ENCODE results near the gene CLOCK. TPM values are rescaled to one million over a fixed set of nuclear protein-coding genes. Genes with fewer than 3 reads are reported as not detected.
"Not testable (repeated sequence)": the region's sequence is repeated elsewhere in the genome, so short reads cannot be mapped to it uniquely, and the experiment has no call there.

CLOCK gene, protein sequence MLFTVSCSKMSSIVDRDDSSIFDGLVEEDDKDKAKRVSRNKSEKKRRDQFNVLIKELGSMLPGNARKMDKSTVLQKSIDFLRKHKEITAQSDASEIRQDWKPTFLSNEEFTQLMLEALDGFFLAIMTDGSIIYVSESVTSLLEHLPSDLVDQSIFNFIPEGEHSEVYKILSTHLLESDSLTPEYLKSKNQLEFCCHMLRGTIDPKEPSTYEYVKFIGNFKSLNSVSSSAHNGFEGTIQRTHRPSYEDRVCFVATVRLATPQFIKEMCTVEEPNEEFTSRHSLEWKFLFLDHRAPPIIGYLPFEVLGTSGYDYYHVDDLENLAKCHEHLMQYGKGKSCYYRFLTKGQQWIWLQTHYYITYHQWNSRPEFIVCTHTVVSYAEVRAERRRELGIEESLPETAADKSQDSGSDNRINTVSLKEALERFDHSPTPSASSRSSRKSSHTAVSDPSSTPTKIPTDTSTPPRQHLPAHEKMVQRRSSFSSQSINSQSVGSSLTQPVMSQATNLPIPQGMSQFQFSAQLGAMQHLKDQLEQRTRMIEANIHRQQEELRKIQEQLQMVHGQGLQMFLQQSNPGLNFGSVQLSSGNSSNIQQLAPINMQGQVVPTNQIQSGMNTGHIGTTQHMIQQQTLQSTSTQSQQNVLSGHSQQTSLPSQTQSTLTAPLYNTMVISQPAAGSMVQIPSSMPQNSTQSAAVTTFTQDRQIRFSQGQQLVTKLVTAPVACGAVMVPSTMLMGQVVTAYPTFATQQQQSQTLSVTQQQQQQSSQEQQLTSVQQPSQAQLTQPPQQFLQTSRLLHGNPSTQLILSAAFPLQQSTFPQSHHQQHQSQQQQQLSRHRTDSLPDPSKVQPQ
- total RNA-seq, result 6.0 TPM
- polyA plus RNA-seq, result 4.9 TPM
- long read RNA-seq, donor 1, result 0 reads
- long read RNA-seq, donor 2, result 0 reads
- long read RNA-seq, donor 3, partial matches to known transcripts, result 0 of 1 reads
- long read RNA-seq, donor 3, other reads (novel, unspliced or antisense), result 0 of 1 reads
- long read RNA-seq, donor 4, partial matches to known transcripts, result 5 of 6 reads
- long read RNA-seq, donor 4, other reads (novel, unspliced or antisense), result 0 of 6 reads
- long read RNA-seq, donor 5, result 0 reads
- long read RNA-seq, donor 6, result 0 reads
- long read RNA-seq, donor 7, result 0 reads
- long read RNA-seq, donor 8, result 0 reads
- long read RNA-seq, donor 9, result 0 reads
- long read RNA-seq, donor 10, result 0 reads

DNA sequence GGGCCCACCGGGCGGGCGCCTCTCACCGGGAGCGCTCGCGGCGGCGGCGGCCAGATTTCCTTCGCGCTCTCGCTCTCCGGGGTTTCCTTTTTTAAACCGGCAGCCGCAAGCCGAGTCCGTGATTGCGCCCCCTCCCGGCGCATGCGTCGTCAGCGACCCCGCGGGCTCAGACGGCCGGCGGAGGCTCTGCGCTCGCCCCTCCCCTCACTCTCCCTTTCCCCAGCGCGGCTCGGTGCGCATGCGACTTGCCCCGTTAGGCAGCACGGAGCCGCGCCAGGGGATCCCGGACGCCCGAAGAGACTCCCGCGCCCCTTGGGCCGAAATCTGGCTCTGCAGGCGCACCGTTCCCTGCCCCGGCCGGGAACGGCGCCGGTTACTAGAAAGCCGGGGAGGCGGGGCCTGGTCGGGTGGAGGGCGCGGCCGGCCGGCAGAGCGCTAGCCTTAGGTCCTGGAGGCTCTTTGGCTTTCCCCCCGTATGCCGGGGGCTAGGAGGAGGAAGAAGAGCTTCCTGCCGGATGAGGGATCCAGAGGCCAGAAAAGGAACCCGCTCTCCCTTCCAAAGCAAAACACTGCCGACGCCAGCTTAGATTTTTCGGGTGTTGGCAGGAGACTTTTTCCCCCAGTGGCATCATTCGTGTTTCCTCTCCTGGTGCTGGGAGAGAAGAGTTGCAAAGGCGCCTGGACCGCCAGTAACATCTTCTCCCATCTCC, at the start of gene CLOCK:
Gene CLOCK (minus strand): TSS at position 154 of the 710 bp plus-strand sequence. CDS start 64,124 bp downstream, outside the sequence.
- Histone ChIP-seq H3K9me3 (ENCODE audit: control insufficient read depth in 2 of 2, insufficient read depth in 1 of 2, low read length in 1 of 2) (no peaks in the 10 kb centered on the region), H3K27ac (ENCODE audit: low read depth in 1 of 2, low read length in 1 of 2) (peak within 1 kb of the TSS; percentile 64 to 86), H3K27me3 (ENCODE audit: control insufficient read depth in 2 of 2, insufficient read depth in 1 of 2, low read length in 1 of 2) (peaks cover 12 to 35% of the 10 kb centered on the region in 2 donors), H3K4me1 (ENCODE audit: control insufficient read depth in 2 of 2, insufficient read depth in 2 of 2, low read length in 2 of 2) (peaks cover 6 to 8% of the 10 kb centered on the region in 2 donors), H3K4me3 (ENCODE audit: low read length in 2 of 2) (peak within 1 kb of the TSS; percentile 76 to 85), H3K36me3 (ENCODE audit: control insufficient read depth in 2 of 2, insufficient read depth in 2 of 2, low read length in 1 of 2) (no peaks in the 10 kb centered on the region)
- DNase-seq (ENCODE audit: low read depth in 6 of 9, low spot score in 9 of 9), result peak; percentile 58 to 92 (median 80)
- under 1% methylated on average over 71 of the region's 71 CpGs for WGBS

DNA sequence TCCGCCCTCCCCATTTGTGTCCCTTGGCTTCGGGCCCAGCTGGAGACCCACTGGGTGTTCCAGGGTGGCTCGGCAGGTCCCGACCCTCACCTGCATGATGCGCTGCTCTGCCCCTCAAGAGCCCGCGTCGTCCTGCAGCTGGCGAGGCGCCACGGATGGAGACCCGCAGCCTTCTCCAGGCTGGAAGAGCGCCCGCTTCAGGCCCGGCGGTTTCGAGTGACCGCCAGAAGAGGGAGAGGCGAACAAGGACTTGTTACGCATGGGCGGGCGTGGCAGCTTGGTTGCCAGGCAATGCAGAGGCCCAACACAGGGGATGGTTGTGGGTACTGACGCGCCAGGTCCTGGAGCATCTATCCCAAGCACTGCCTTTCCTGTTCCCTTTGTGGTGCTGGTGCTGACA, 45.3 kb upstream of the CLOCK start, which contains the start of gene PDCL2:
Gene PDCL2 (minus strand): TSS at position 232 of the 400 bp plus-strand sequence. CDS start 136 bp downstream, at position 96.
- H3K27me3 ChIP-seq (ENCODE audit: control insufficient read depth in 2 of 2, insufficient read depth in 1 of 2, low read length in 1 of 2), result no peaks in the 10 kb centered on the region
- peaks cover 0 to 3% of the 10 kb centered on the region in 2 donors for H3K9me3 ChIP-seq (ENCODE audit: control insufficient read depth in 2 of 2, insufficient read depth in 1 of 2, low read length in 1 of 2)
- 96% methylated on average over 24 of the region's 24 CpGs for WGBS
- no peak within 1 kb of the TSS for H3K27ac ChIP-seq (ENCODE audit: low read depth in 1 of 2, low read length in 1 of 2)
- H3K36me3 ChIP-seq (ENCODE audit: control insufficient read depth in 2 of 2, insufficient read depth in 2 of 2, low read length in 1 of 2), result no peaks in the 10 kb centered on the region
- H3K4me1 ChIP-seq (ENCODE audit: control insufficient read depth in 2 of 2, insufficient read depth in 2 of 2, low read length in 2 of 2), result no peaks in the 10 kb centered on the region
- DNase-seq (ENCODE audit: low read depth in 6 of 9, low spot score in 9 of 9), result no peak
- no peak within 1 kb of the TSS for H3K4me3 ChIP-seq (ENCODE audit: low read length in 2 of 2)

DNA sequence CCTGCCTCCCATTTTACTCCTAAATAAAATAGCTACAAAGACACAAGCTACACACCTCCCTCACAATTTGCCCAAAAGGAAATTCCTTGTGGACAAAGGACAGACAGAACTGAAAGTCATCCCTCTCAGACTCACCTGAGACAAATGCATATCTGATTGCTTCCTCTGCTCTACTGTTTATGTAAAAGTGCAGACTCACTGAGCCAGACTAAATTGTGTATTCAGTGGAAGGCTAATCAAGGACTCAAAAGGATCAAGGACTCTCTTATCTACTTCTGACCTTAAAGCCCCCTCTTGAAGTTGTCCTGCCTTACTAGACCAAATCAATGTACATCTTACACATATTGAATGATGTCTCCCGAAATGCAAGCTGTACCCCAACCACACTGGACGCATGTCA, 41.5 kb upstream of the CLOCK start:
- 97% methylated on average over 2 of the region's 2 CpGs for whole genome bisulfite sequencing
- DNase-seq (ENCODE audit: low read depth in 6 of 9, low spot score in 9 of 9), result no peak
- H3K9me3 ChIP-seq (ENCODE audit: control insufficient read depth in 2 of 2, insufficient read depth in 1 of 2, low read length in 1 of 2), result peaks cover 0 to 3% of the 10 kb centered on the region in 2 donors
- no peak overlapping the region for H3K4me3 ChIP-seq (ENCODE audit: low read length in 2 of 2)
- no peak overlapping the region for H3K27ac ChIP-seq (ENCODE audit: low read depth in 1 of 2, low read length in 1 of 2)
- H3K4me1 ChIP-seq (ENCODE audit: control insufficient read depth in 2 of 2, insufficient read depth in 2 of 2, low read length in 2 of 2), result no peaks in the 10 kb centered on the region
- no peaks in the 10 kb centered on the region for H3K27me3 ChIP-seq (ENCODE audit: control insufficient read depth in 2 of 2, insufficient read depth in 1 of 2, low read length in 1 of 2)
- H3K36me3 ChIP-seq (ENCODE audit: control insufficient read depth in 2 of 2, insufficient read depth in 2 of 2, low read length in 1 of 2), result no peaks in the 10 kb centered on the region

DNA sequence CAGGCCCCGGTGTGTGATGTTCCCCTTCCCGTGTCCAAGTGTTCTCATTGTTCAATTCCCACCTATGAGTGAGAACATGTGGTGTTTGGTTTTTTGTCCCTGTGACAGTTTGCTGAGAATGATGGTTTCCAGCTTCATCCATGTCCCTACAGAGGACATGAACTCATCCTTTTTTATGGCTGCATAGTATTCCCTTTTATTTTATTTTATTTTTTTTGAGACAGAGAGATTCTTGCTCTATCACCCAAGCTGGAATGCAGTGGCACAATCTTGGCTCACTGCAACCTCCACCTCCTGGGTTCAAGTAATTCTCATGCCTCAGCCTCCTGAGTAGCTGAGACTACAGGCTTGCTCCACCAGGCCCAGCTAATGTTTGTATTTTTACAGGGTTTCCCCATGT, 36.1 kb upstream of the CLOCK start:
- 88% methylated on average over 2 of the region's 2 CpGs for WGBS
- H3K36me3 ChIP-seq (ENCODE audit: control insufficient read depth in 2 of 2, insufficient read depth in 2 of 2, low read length in 1 of 2); H3K9me3 ChIP-seq (ENCODE audit: control insufficient read depth in 2 of 2, insufficient read depth in 1 of 2, low read length in 1 of 2); H3K27me3 ChIP-seq (ENCODE audit: control insufficient read depth in 2 of 2, insufficient read depth in 1 of 2, low read length in 1 of 2); H3K4me1 ChIP-seq (ENCODE audit: control insufficient read depth in 2 of 2, insufficient read depth in 2 of 2, low read length in 2 of 2); DNase-seq (ENCODE audit: low read depth in 6 of 9, low spot score in 9 of 9); H3K4me3 ChIP-seq (ENCODE audit: low read length in 2 of 2); H3K27ac ChIP-seq (ENCODE audit: low read depth in 1 of 2, low read length in 1 of 2): not testable (repeated sequence)

DNA sequence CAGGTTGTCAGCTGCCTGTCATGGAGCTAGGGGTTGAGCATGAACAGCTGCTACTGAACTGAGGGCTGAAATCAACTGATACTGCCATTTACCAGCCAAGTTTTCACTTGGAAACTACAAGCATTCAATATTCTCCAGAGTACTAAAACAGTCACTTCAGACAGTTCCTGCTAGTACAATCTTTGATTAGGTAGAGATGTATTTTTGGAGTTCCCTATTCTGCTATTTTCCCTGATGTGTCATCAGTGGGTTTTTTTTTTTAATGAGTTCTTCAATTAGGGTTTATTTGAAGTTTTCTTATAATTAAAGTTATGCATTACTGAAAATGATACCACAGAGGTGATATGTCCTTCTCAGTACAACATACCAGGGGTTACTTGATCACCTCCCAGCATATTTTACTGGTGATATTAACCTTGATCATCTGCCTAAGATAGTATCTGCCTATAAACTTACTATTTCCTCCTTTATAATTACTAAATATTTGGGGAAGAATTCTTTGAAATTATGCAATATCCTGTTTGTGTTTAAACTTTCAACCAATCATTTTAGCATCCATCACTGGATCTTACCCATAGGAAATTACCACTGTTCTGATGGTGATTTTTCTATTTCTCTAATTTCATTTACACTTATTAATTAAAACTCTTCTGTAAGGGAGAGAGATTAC, 31.8 kb upstream of the CLOCK start:
- H3K9me3 ChIP-seq (ENCODE audit: control insufficient read depth in 2 of 2, insufficient read depth in 1 of 2, low read length in 1 of 2), result peaks cover 1 to 11% of the 10 kb centered on the region in 2 donors
- H3K27me3 ChIP-seq (ENCODE audit: control insufficient read depth in 2 of 2, insufficient read depth in 1 of 2, low read length in 1 of 2), result no peaks in the 10 kb centered on the region
- no peaks in the 10 kb centered on the region for H3K36me3 ChIP-seq (ENCODE audit: control insufficient read depth in 2 of 2, insufficient read depth in 2 of 2, low read length in 1 of 2)
- no peak overlapping the region for H3K27ac ChIP-seq (ENCODE audit: low read depth in 1 of 2, low read length in 1 of 2)
- no peaks in the 10 kb centered on the region for H3K4me1 ChIP-seq (ENCODE audit: control insufficient read depth in 2 of 2, insufficient read depth in 2 of 2, low read length in 2 of 2)
- no peak overlapping the region for H3K4me3 ChIP-seq (ENCODE audit: low read length in 2 of 2)
- no peak for DNase-seq (ENCODE audit: low read depth in 6 of 9, low spot score in 9 of 9)

DNA sequence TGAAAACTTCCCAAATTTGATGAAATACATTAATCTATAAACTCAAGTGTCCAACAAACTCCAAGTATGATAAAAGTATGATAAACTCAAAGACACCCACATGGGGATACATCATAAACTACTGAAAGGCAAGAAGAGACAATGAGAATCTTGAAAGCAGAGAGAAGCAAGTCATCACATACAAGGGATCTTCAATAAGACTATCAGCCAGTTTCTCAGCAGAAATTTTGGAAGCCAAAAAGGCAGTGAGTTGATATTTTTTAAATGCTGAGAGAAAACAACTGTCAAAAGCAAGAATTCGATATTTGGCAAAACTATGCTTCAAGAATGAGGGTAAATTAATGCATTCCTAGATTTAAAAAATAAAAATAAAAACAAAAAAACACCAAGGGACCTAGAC, 28.8 kb upstream of the CLOCK start:
- DNase-seq (ENCODE audit: low read depth in 6 of 9, low spot score in 9 of 9), result no peak
- no peak overlapping the region for H3K27ac ChIP-seq (ENCODE audit: low read depth in 1 of 2, low read length in 1 of 2)
- peaks cover 1 to 11% of the 10 kb centered on the region in 2 donors for H3K9me3 ChIP-seq (ENCODE audit: control insufficient read depth in 2 of 2, insufficient read depth in 1 of 2, low read length in 1 of 2)
- H3K27me3 ChIP-seq (ENCODE audit: control insufficient read depth in 2 of 2, insufficient read depth in 1 of 2, low read length in 1 of 2), result no peaks in the 10 kb centered on the region
- H3K36me3 ChIP-seq (ENCODE audit: control insufficient read depth in 2 of 2, insufficient read depth in 2 of 2, low read length in 1 of 2), result no peaks in the 10 kb centered on the region
- no peaks in the 10 kb centered on the region for H3K4me1 ChIP-seq (ENCODE audit: control insufficient read depth in 2 of 2, insufficient read depth in 2 of 2, low read length in 2 of 2)
- H3K4me3 ChIP-seq (ENCODE audit: low read length in 2 of 2), result no peak overlapping the region
- WGBS, result 95% methylated on average over 1 of the region's 1 CpG

DNA sequence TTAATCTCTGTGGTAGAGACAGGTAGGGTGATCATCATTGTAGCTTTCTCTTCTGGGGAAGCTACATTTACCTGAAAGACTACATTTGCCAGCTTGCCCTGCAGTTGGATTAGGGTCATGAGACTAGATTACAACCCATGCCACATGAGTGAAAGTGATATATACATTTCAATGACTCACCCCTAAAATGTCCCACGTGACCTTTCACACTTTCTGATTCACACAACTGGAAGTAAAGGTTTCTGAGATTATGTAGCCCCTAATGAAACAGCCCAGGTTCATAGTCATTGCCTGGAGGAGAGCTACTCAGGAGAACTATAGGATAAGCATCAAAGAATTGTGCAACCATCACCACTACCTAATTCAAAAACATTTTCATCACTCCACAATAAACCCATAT, 27.5 kb upstream of the CLOCK start:
- Histone ChIP-seq H3K27me3 (ENCODE audit: control insufficient read depth in 2 of 2, insufficient read depth in 1 of 2, low read length in 1 of 2) (no peaks in the 10 kb centered on the region), H3K9me3 (ENCODE audit: control insufficient read depth in 2 of 2, insufficient read depth in 1 of 2, low read length in 1 of 2) (peaks cover 1 to 11% of the 10 kb centered on the region in 2 donors), H3K4me1 (ENCODE audit: control insufficient read depth in 2 of 2, insufficient read depth in 2 of 2, low read length in 2 of 2) (no peaks in the 10 kb centered on the region), H3K27ac (ENCODE audit: low read depth in 1 of 2, low read length in 1 of 2) (no peak overlapping the region), H3K4me3 (ENCODE audit: low read length in 2 of 2) (no peak overlapping the region), H3K36me3 (ENCODE audit: control insufficient read depth in 2 of 2, insufficient read depth in 2 of 2, low read length in 1 of 2) (no peaks in the 10 kb centered on the region)
- no peak for DNase-seq (ENCODE audit: low read depth in 6 of 9, low spot score in 9 of 9)
- 89% methylated on average over 1 of the region's 1 CpG for WGBS

DNA sequence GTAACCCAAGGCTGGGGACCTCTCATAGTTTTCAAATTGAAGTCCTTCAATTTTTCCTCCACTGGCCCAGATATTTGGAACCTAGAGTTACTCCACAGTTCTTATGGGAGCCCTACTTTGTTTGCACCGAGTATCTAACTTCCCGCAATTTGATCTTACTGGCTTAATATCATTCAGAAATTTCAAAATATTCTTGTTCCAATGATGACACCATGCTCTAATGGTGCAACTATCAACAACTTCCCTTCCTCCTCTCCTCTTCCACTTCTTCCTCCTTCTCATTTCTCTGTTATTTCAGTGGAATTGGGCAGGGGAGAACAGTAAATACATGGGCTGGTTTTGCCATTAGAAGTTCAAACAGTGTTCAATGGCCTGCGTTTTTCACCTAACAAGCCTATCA, 25.1 kb upstream of the CLOCK start:
- H3K27ac ChIP-seq (ENCODE audit: low read depth in 1 of 2, low read length in 1 of 2), result no peak overlapping the region
- H3K4me1 ChIP-seq (ENCODE audit: control insufficient read depth in 2 of 2, insufficient read depth in 2 of 2, low read length in 2 of 2), result no peaks in the 10 kb centered on the region
- no peaks in the 10 kb centered on the region for H3K36me3 ChIP-seq (ENCODE audit: control insufficient read depth in 2 of 2, insufficient read depth in 2 of 2, low read length in 1 of 2)
- H3K9me3 ChIP-seq (ENCODE audit: control insufficient read depth in 2 of 2, insufficient read depth in 1 of 2, low read length in 1 of 2), result peaks cover 1 to 4% of the 10 kb centered on the region in 2 donors
- DNase-seq (ENCODE audit: low read depth in 6 of 9, low spot score in 9 of 9), result no peak
- H3K27me3 ChIP-seq (ENCODE audit: control insufficient read depth in 2 of 2, insufficient read depth in 1 of 2, low read length in 1 of 2), result no peaks in the 10 kb centered on the region
- WGBS, result 96% methylated on average over 3 of the region's 3 CpGs
- no peak overlapping the region for H3K4me3 ChIP-seq (ENCODE audit: low read length in 2 of 2)
